ENCODE measurements around the gene IFT27. TPM values are rescaled to one million over a fixed set of nuclear protein-coding genes. Genes with fewer than 3 reads are reported as not detected.

The IFT27 gene
- total and polyA plus RNA-seq, 2 experiments from 2014 or later: 28.5 to 63.5 TPM

GRCh38 chr22:36796552-36797175 lies 20.7 kb upstream of the IFT27 start (continued):
- TF ChIP-seq, protein P1, sequence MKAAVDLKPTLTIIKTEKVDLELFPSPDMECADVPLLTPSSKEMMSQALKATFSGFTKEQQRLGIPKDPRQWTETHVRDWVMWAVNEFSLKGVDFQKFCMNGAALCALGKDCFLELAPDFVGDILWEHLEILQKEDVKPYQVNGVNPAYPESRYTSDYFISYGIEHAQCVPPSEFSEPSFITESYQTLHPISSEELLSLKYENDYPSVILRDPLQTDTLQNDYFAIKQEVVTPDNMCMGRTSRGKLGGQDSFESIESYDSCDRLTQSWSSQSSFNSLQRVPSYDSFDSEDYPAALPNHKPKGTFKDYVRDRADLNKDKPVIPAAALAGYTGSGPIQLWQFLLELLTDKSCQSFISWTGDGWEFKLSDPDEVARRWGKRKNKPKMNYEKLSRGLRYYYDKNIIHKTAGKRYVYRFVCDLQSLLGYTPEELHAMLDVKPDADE (IDR thresholded peaks at IDR 0.05): no peak
- no peak for TF ChIP-seq CTCF (conservative IDR thresholded peaks at IDR 0.05; ENCODE audit: low read depth in 2 of 2)
- TF ChIP-seq, protein P2, sequence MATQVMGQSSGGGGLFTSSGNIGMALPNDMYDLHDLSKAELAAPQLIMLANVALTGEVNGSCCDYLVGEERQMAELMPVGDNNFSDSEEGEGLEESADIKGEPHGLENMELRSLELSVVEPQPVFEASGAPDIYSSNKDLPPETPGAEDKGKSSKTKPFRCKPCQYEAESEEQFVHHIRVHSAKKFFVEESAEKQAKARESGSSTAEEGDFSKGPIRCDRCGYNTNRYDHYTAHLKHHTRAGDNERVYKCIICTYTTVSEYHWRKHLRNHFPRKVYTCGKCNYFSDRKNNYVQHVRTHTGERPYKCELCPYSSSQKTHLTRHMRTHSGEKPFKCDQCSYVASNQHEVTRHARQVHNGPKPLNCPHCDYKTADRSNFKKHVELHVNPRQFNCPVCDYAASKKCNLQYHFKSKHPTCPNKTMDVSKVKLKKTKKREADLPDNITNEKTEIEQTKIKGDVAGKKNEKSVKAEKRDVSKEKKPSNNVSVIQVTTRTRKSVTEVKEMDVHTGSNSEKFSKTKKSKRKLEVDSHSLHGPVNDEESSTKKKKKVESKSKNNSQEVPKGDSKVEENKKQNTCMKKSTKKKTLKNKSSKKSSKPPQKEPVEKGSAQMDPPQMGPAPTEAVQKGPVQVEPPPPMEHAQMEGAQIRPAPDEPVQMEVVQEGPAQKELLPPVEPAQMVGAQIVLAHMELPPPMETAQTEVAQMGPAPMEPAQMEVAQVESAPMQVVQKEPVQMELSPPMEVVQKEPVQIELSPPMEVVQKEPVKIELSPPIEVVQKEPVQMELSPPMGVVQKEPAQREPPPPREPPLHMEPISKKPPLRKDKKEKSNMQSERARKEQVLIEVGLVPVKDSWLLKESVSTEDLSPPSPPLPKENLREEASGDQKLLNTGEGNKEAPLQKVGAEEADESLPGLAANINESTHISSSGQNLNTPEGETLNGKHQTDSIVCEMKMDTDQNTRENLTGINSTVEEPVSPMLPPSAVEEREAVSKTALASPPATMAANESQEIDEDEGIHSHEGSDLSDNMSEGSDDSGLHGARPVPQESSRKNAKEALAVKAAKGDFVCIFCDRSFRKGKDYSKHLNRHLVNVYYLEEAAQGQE (IDR thresholded peaks at IDR 0.05; ENCODE audit: unreplicated experiment): no peak

DNA sequence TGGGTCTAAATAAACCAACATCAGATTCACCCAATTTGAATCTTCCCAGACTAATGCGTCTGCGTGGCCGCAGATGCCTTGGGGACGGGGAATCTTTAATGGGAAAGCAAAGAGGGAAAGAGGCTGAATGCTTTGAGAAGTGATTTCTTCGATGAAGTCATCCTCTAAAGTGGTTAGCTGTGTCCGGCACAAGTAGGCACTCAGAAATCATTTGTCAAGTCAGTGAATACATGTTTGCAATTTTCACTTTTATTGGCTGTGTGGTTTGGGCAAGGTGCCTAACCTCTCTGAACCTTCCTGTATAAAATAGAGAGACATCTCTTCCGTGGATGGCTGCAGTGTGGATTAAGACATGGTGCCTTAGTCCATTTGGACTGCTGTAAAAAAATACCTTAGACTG lies 19.7 kb upstream of the IFT27 start:
- H3K4me3 Mint-ChIP-seq: no peak overlapping the region
- TF ChIP-seq NANOG (IDR thresholded peaks at IDR 0.05; ENCODE audit: borderline replicate concordance) (no peak), EZH2 (IDR thresholded peaks at IDR 0.05; ENCODE audit: low read depth, unreplicated experiment) (no peak), CREB1 (CRISPR knock-in tag; IDR thresholded peaks at IDR 0.05; ENCODE audit: low read depth) (no peak), ZNF331 (CRISPR knock-in tag; IDR thresholded peaks at IDR 0.05; ENCODE audit: low read depth) (no peak)
- TF ChIP-seq, protein P1 (IDR thresholded peaks at IDR 0.05): no peak
- TF ChIP-seq, protein P2 (IDR thresholded peaks at IDR 0.05; ENCODE audit: unreplicated experiment): no peak

More for the DNA sequence above, 19.7 kb upstream of the IFT27 start:
- Histone ChIP-seq H3K27me3 (ENCODE audit: insufficient read depth) (no peaks in the 10 kb centered on the region), H3K4me3 (no peak overlapping the region), H3K4me2 (no peak overlapping the region), H3K36me3 (ENCODE audit: insufficient read depth) (no peaks in the 10 kb centered on the region), H3K9me2 (ENCODE audit: insufficient read depth) (no peaks in the 10 kb centered on the region), H2AFZ (peak overlapping the region; percentile 59; the same call in 1 of the 2 replicates), H3K79me2 (replicated peaks; ENCODE audit: insufficient read depth) (no peaks in the 10 kb centered on the region), H3K27ac (ENCODE audit: low read depth) (no peak overlapping the region), H3K4me1 (ENCODE audit: insufficient read depth) (peaks cover 22% of the 10 kb centered on the region; the same call in 1 of the 2 replicates), H3F3A (replicated peaks; ENCODE audit: low read depth) (no peaks in the 10 kb centered on the region), H4K20me1 (replicated peaks; ENCODE audit: insufficient read depth) (no peaks in the 10 kb centered on the region)
- Mint-ChIP-seq H3K9me3 (no peaks in the 10 kb centered on the region), H3K36me3 (ENCODE audit: low read depth) (no peaks in the 10 kb centered on the region), H3K27ac (no peak overlapping the region), H3K27me3 (ENCODE audit: insufficient read depth, low read depth, poor library complexity) (peaks cover 8% of the 10 kb centered on the region), H3K4me1 (peaks cover 43% of the 10 kb centered on the region)
- ATAC-seq: no peak
- no peak for DNase-seq (ENCODE audit: low spot score)

Measured in GM23338 (cell line).